ENCODE results near the gene SCFD2. TPM values are rescaled to one million over a fixed set of nuclear protein-coding genes. Genes with fewer than 3 reads are reported as not detected.

SCFD2 gene
- total RNA-seq, 1 experiment from 2014 or later = 7.4 TPM

GRCh38 chr4:52968241-52968640 is 397.6 kb downstream of the SCFD2 start:
- POLR2A ChIA-PET = no interaction called here
- in situ Hi-C loops (cut with HindIII; ENCODE audit: low pct_unique_long_range_greater_than_20kb, low sequenced_read_pairs) = no loop called here
- BruUV-seq (replicated peaks) = no TSS peak

GRCh38 chr4:52966781-52967180 is 399.1 kb downstream of the SCFD2 start:
- Histone ChIP-seq H3K36me3 (ENCODE audit: control insufficient read depth, insufficient read depth, low read length) (no peaks in the 10 kb centered on the region), H3K4me1 (ENCODE audit: control insufficient read depth, insufficient read depth, low read length) (no peaks in the 10 kb centered on the region), H3K9me3 (ENCODE audit: control insufficient read depth, insufficient read depth, low read depth, low read length) (no peaks in the 10 kb centered on the region), H3K27me3 (ENCODE audit: control insufficient read depth, insufficient read depth, low read length) (no peaks in the 10 kb centered on the region), H3K27ac (ENCODE audit: low read length) (no peak overlapping the region), H3K4me3 (ENCODE audit: low read depth in 2 of 2, low read length in 2 of 2) (no peak overlapping the region)
- CTCF ChIA-PET = no interaction called here
- no peak for DNase-seq (ENCODE audit: low read depth, low spot score)
- no peak for ATAC-seq
- TF ChIP-seq CTCF (IDR thresholded peaks at IDR 0.05) = no peak
- no peak for TF ChIP-seq SIN3A (IDR thresholded peaks at IDR 0.05; ENCODE audit: borderline replicate concordance, insufficient read depth, low read depth, low read length)
- no peak for TF ChIP-seq REST (IDR thresholded peaks at IDR 0.05; ENCODE audit: insufficient read depth in 1 of 2, low read depth in 2 of 2, low read length in 1 of 2)
- POLR2A ChIA-PET = no interaction called here
- no TSS peak for BruUV-seq (replicated peaks)
- in situ Hi-C loops (cut with HindIII; ENCODE audit: low pct_unique_long_range_greater_than_20kb, low sequenced_read_pairs) = no loop called here
- intact Hi-C loops (cut with micrococcal nuclease; ENCODE audit: unreplicated experiment) = no loop called here

More at GRCh38 chr4:52968241-52968640, 397.6 kb downstream of the SCFD2 start:
- no peak for TF ChIP-seq CTCF (IDR thresholded peaks at IDR 0.05)
- TF ChIP-seq TCF7L2 (IDR thresholded peaks at IDR 0.05; ENCODE audit: low read depth, low read length) = no peak
- no peak for TF ChIP-seq REST (IDR thresholded peaks at IDR 0.05; ENCODE audit: insufficient read depth in 1 of 2, low read depth in 2 of 2, low read length in 1 of 2)
- no peak for TF ChIP-seq SIN3A (IDR thresholded peaks at IDR 0.05; ENCODE audit: borderline replicate concordance, insufficient read depth, low read depth, low read length)
- no peak for TF ChIP-seq POLR2AphosphoS5 (IDR thresholded peaks at IDR 0.05; ENCODE audit: low read depth, low read length)
- Histone ChIP-seq H3K4me1 (ENCODE audit: control insufficient read depth, insufficient read depth, low read length) (no peaks in the 10 kb centered on the region), H3K27ac (ENCODE audit: low read length) (no peak overlapping the region), H3K4me3 (ENCODE audit: low read depth in 2 of 2, low read length in 2 of 2) (no peak overlapping the region), H3K27me3 (ENCODE audit: control insufficient read depth, insufficient read depth, low read length) (no peaks in the 10 kb centered on the region), H3K36me3 (ENCODE audit: control insufficient read depth, insufficient read depth, low read length) (no peaks in the 10 kb centered on the region), H3K9me3 (ENCODE audit: control insufficient read depth, insufficient read depth, low read depth, low read length) (no peaks in the 10 kb centered on the region)
- ATAC-seq (no peak), DNase-seq (ENCODE audit: low read depth, low spot score) (no peak)
- CTCF ChIA-PET = no interaction called here
- intact Hi-C loops (cut with micrococcal nuclease; ENCODE audit: unreplicated experiment) = no loop called here
